Measurements from ENCODE around the gene ATP8A2.

The ATP8A2 gene

DNA sequence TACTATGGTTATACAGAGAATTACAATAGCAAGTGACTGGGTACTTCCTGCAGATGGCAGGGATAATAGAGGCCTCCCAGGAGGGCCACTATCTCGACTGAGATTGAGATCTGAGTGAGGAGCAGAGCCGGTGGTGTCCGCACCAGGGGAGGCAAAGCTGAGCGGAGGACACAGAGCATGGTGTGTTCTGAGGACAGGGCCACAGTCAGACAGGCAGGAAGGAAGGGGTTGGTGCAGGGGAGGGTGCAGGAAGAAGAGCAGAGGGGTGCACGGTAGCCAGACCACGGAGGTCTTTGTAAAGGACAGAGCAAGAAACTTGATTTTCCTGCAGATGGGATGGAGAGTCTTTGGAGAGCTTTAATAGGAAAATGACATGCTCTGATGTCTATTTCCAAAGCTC is 527.7 kb downstream of the ATP8A2 start:
- H3K4me3 ChIP-seq (ENCODE audit: low read depth, low read length), result no peak overlapping the region
- TF ChIP-seq, protein P1, sequence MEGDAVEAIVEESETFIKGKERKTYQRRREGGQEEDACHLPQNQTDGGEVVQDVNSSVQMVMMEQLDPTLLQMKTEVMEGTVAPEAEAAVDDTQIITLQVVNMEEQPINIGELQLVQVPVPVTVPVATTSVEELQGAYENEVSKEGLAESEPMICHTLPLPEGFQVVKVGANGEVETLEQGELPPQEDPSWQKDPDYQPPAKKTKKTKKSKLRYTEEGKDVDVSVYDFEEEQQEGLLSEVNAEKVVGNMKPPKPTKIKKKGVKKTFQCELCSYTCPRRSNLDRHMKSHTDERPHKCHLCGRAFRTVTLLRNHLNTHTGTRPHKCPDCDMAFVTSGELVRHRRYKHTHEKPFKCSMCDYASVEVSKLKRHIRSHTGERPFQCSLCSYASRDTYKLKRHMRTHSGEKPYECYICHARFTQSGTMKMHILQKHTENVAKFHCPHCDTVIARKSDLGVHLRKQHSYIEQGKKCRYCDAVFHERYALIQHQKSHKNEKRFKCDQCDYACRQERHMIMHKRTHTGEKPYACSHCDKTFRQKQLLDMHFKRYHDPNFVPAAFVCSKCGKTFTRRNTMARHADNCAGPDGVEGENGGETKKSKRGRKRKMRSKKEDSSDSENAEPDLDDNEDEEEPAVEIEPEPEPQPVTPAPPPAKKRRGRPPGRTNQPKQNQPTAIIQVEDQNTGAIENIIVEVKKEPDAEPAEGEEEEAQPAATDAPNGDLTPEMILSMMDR (IDR thresholded peaks at IDR 0.05; ENCODE audit: low read depth, low read length), result no peak

DNA sequence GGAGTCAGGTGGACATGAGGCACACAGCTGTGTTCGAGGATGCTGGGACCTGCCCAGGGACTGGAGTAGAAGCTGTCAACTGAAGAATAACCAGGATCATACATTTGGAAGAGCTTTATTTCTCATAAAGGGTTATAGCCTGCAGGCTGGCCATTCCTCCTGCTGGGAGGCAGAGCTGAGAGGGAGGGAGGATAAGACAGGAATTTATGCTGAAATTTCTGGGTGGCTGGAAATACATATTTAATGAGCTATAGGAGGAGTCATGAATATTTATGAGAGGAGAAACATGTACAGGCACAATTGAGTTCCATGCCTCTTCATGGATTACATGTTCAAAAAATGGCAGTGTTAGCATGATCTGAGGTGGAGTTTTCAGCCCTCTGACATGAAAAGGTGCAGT is 528.2 kb downstream of the ATP8A2 start:
- H3K4me3 ChIP-seq (ENCODE audit: low read depth, low read length), result no peak overlapping the region
- TF ChIP-seq, protein P1 (IDR thresholded peaks at IDR 0.05; ENCODE audit: low read depth, low read length), result no peak

DNA sequence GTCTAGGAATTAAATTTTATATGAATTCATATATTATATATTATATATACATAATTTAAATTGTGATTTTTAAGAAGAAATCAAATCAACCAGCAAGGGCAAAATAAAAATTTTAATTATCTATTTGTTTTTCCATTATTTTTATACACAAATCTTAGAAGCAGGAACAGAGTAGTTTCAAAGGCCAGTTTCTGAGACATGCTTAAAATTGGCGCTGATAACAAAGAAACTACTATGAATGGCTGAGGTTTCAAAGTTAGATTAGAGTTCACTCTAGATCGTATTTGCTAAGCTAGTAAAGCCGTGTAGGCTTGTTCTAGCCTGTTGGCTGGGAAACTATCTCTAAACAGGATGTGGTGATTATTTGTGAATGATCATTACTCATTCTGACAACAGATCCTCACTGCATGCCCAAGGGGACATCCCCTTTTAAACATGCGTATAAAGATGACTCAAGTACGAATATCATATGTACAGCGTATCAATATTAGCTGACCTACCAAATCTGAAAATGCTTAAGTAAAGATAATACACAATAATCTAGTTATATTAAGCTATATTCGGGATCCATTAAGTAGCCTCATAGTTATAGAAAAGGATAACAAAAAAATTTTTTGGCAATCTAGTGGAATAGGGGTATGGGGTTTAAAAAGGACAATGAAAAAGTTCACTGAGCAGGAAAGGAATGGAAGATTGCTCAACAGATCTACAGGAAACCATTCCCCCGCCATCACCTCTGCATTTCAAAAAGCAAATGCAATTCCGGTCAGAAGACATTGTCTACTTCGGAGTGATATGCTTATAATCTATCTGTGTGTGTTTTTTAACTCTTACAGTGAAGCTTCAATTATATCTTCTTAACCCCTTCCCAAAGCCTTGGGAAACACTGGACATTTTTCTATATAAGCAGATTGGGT is 529.9 kb downstream of the ATP8A2 start:
- no peak overlapping the region for H3K4me3 ChIP-seq (ENCODE audit: low read depth, low read length)
- TF ChIP-seq, protein P1 (IDR thresholded peaks at IDR 0.05; ENCODE audit: low read depth, low read length), result no peak

DNA sequence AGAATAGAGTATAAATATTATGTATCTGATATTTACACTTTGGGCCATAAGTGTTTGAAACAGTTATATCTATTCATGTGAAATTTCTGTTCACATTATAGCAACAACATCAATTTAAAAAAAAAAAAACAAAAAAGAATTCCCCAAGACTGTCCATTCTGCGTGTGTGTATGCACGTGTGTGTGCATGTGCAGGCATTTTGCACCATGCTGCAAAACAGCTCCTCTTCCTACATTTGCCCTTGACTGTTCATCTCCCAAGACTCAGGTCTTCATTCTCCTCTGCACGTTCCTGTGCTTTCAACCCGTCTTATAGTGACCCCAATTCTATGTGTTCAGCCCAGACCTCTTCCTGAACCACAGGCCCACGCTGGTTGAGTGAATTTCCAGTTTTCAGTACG is 530.7 kb downstream of the ATP8A2 start:
- TF ChIP-seq, protein P1 (IDR thresholded peaks at IDR 0.05; ENCODE audit: low read depth, low read length), result no peak
- no peak overlapping the region for H3K4me3 ChIP-seq (ENCODE audit: low read depth, low read length)

DNA sequence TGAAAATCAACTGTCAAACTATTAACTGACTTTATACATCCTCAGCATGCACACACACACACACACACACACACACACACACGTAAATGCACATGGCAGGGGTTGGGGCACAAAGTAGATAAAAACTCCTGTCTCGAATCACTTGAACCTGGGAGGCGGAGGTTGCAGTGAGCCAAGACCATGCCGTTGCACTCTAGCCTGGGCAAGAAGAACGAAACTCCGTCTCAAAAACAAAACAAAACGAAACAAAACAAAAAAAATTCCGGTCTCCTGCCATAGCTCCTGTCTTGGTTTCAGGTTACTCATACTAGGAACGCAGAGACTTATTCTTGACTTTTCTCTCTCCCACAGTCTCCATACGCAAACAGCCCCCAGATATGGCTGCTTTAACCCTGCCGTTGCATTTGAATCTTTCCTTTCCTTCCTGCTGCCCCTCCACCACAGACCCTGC is 531.1 kb downstream of the ATP8A2 start:
- TF ChIP-seq, protein P1 (IDR thresholded peaks at IDR 0.05; ENCODE audit: low read depth, low read length), result no peak
- no peak overlapping the region for H3K4me3 ChIP-seq (ENCODE audit: low read depth, low read length)

DNA sequence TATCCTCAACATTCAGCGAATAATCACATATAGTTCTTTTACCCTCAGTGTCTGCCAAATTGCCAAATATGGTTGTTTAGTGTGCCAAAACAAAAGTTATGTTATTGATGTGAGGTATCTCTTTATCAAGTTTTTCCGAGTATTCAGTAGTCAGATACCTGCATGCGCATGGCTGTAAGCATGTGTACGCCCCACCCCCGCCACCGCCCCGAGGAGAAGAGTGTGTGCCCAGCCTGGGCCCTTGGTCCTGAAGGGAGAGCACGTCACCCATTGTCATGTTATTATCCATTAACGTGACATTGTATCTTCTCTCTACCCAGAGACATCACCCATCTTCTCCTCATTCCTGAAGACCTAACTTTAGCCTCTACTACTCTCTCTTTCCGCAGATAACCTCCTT is 533.1 kb downstream of the ATP8A2 start:
- TF ChIP-seq, protein P1 (IDR thresholded peaks at IDR 0.05; ENCODE audit: low read depth, low read length), result no peak
- no peak overlapping the region for H3K4me3 ChIP-seq (ENCODE audit: low read depth, low read length)

DNA sequence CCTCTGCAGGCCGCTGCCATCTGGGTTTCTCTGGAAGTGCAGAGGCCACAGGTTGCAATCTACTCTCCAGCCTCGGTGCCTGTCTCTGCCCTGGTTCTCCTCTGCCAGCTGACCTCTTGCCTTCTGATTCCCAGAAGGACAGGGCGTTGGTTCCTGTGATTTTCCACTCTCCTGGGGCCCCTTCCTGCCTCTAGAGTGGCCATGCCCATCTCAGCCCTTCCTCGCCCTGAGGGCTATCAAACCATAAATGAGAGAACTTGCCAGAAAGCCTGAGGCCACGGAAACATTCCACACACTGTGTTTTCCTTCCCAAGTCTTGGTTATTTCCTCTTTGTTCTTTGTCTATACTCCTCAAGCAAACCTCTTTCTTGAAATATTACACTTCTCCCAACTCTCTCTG is 533.8 kb downstream of the ATP8A2 start:
- TF ChIP-seq, protein P1 (IDR thresholded peaks at IDR 0.05; ENCODE audit: low read depth, low read length), result no peak
- H3K4me3 ChIP-seq (ENCODE audit: low read depth, low read length), result no peak overlapping the region

All from WI38 (cell line).